Astrocyte of the spinal cord (primary cell): ENCODE data around the gene MACF1.

ENCODE experiments used
- DNase-seq: peaks from one replicate; pipeline ENCODE4 v3.0.0; 2011; ENCODE audit warnings: low read depth, low spot score
- H3K4me3 ChIP-seq: 2 replicates; pipeline ENCODE4 v1.5.1; 2011; ENCODE audit warnings: low read depth, mild to moderate bottlenecking, low read length, moderate library complexity
- in situ Hi-C: cut with HindIII; loops from 2 replicates; pipeline ENCODE4 v1.10.0; 2017; ENCODE audit warnings: low sequenced_read_pairs
- TF ChIP-seq, protein P1 (sequence below): IDR thresholded peaks from 2 replicates; pipeline ENCODE4 v1.5.1; 2012; ENCODE audit warnings: low read depth, mild to moderate bottlenecking, low read length, inconsistent platforms

Gene MACF1

DNA sequence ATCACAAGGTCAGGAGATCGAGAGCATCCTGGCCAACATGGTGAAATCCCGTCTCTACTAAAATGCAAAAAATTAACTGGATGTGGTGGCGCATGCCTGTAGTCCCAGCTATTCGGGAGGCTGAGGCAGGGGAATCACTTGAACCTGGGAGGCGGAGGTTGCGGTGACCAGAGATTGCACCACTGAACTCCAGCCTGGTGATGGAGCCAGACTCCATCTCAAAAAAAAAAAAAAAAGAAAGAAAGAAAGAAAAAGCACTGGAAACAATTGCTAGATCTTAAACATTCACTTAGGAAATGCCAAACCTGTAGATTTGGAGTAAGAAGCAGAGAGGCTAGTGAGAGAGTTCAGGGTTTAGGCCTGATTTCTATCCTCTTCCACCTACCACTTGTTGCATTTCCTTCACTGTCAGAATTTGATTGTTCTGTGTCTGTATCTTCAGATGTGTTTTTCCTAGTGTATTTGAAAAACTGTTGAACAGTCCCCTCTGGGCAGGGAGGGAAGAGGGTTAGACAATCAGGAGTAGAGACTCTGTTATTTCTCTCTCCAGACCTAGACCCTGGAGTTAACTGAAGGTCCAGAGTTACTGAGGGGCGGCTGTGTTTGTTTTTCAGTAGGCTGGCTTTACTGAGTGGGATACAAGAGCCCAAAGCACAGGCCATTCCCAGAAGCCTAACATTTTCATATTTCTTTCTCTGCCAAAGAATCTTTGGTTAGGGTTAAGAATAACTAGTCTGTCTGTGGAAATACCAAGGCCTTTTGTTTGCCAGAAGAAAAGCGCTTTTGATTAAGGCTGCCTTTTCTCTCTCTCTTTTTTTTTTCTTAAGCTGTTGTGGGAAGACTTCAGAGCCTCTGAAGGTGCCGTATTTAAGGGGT is 31.1 kb upstream of the MACF1 start:
- no peak for DNase-seq
- in situ Hi-C loops, result no loop called here
- TF ChIP-seq, protein P1, sequence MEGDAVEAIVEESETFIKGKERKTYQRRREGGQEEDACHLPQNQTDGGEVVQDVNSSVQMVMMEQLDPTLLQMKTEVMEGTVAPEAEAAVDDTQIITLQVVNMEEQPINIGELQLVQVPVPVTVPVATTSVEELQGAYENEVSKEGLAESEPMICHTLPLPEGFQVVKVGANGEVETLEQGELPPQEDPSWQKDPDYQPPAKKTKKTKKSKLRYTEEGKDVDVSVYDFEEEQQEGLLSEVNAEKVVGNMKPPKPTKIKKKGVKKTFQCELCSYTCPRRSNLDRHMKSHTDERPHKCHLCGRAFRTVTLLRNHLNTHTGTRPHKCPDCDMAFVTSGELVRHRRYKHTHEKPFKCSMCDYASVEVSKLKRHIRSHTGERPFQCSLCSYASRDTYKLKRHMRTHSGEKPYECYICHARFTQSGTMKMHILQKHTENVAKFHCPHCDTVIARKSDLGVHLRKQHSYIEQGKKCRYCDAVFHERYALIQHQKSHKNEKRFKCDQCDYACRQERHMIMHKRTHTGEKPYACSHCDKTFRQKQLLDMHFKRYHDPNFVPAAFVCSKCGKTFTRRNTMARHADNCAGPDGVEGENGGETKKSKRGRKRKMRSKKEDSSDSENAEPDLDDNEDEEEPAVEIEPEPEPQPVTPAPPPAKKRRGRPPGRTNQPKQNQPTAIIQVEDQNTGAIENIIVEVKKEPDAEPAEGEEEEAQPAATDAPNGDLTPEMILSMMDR, result peak; percentile 14
- no peak overlapping the region for H3K4me3 ChIP-seq

DNA sequence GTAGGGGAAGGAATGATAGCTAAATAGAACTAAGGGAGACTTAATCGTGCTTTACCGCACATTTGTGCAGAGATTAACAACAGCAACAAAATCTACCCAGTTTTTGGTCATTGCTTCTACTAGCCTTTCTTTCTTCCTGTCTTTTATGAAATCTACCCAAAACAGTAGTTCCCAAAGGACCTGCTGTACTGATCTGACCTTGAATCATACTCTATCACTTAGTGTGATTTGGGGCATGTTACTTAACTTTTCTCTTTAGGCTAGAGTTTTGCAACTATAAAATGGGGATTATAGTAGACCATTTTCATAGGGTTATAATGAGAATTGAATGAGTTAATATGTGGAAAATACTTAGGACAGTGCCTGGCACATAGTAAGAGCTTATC is 30.5 kb upstream of the MACF1 start:
- H3K4me3 ChIP-seq, result no peak overlapping the region
- DNase-seq, result no peak
- in situ Hi-C loops, result no loop called here
- TF ChIP-seq, protein P1, result no peak

DNA sequence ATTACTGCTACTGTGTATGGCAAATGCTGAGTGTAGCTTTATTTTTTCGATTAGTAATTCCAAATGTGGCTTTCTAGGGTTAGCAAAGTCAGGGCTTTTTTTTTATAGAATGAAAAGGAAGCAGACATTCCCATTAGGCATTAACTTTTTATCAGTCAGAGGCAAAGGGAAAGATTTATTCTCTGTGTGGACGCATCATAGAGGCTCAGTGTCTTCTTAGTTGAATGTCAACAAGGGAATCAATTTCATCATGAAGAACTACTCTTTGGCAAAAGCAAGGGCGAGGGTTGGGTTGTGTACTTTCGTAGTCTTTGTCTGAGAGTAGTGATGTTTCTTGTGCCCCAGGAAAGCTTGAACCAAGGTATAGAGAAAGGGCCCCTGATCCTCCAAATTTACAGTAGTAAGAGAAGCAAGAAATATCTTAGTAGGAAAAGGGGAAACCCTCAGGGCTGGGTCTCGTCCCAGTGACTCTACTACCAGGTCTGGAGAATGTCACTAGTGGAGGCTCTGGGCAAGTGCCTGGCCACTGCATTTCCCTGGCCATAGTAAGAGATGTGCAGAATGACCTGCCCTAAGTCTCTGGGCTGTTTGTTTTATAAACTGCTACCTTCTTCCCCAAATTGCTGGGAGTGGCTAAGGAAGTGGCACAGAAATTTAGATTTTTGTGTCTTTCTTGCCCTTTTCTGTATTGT is 30.0 kb upstream of the MACF1 start:
- in situ Hi-C loops, result no loop called here
- no peak overlapping the region for H3K4me3 ChIP-seq
- no peak for DNase-seq
- TF ChIP-seq, protein P1, result no peak

DNA sequence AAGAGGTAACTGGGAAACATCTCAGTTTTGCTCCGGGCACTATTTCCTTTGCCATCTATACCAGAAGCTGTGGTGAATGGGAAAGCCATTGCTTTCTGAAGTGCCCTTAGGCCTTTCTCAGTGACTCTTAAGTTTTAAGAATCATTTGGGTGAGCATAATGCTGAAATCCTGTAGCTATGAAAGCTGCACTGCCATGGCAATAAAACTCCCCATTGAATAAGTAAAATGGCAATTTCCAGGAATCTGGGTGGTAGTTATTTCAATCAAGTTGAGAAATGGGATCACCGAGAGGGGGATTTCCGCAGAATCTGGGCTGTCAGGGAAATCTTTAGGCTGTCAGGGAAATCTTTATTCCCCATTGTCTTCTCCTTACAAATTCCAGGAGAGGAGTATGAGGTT is 26.8 kb upstream of the MACF1 start:
- H3K4me3 ChIP-seq, result no peak overlapping the region
- in situ Hi-C loops, result no loop called here
- DNase-seq, result no peak
- TF ChIP-seq, protein P1, result no peak

DNA sequence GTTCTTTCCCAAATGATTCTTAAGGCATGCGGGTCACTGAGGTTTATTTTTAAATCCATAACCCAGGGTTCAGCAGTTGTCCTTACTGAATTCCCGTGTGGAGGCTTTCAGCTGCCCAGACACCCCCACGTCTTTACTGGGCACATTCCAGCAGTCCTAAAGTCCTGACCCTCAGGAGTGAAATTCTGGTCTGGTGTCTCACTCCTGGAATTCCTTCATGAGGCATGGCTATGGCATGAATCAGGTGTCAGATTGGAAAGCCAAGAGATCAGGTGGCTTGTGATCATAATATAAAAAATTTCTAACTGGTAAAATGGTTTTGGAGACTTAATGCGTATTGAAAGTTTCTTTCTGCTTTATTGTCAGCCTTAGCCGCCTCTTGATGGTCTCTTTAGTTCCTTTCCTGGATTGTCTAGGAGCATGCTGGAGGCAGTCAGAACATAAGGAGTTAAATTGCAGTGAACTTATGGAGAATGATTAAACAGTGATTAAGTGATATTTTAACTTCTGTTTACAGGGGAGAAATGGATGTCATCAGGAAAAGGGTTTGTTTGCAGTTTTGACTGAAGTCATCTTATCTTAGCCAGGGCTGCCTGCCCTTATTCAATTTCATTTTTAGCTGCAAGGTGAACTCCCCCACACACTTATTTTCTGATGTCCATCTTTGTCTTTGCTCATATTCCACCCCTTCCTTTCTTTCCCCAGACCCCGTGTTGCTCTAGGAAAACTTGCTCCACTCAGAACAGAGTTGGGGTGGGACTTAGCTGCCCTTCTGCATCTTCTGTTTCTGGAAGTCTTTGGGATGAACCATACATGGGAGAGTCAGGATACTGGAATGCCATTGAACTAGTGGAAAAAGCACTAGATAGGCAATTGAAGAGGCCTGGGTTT is 25.7 kb upstream of the MACF1 start:
- in situ Hi-C loops, result no loop called here
- no peak overlapping the region for H3K4me3 ChIP-seq
- TF ChIP-seq, protein P1, result no peak
- DNase-seq, result peak; percentile 66

DNA sequence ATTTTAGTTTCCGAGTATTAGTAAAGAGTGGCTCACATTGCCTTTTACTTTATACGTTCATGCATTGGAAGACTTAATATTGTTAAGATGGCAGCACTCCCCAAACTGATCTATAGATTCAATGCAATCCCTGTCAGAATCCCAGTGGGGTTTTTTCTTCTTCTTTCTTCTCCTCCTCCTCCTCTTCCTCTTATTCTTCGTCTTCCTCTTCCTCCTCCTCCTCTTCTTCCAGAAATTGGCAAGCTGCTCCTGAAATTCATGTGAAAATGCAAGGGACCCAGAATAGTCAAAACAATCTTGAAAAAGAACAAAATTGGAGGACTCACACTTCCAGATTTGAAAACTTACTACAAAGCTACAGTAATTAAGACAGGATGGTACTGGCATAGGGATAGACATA is 23.2 kb upstream of the MACF1 start:
- no peak overlapping the region for H3K4me3 ChIP-seq
- TF ChIP-seq, protein P1, result no peak
- no peak for DNase-seq
- in situ Hi-C loops, result no loop called here
